ENCODE results near the gene GRB14. TPM values are rescaled to one million over a fixed set of nuclear protein-coding genes. Genes with fewer than 3 reads are reported as not detected.

The GRB14 gene
- total RNA-seq, 1 experiment from 2014 or later: not detected

GRCh38 chr2:164478205-164478604, 143.1 kb downstream of the GRB14 start:
- ChIA-PET CTCF (no interaction called here), POLR2A (no interaction called here)
- H3K27ac ChIP-seq (ENCODE audit: low read length): no peak overlapping the region
- in situ Hi-C loops (cut with HindIII; ENCODE audit: low pct_unique_long_range_greater_than_20kb, low sequenced_read_pairs) (no loop called here), intact Hi-C loops (cut with micrococcal nuclease; ENCODE audit: unreplicated experiment) (loop anchor here (5.0 kb wide), 2 partner anchors 1296 to 1311 kb away; no protein-coding TSS in a partner anchor)
- H3K4me1 ChIP-seq (ENCODE audit: control insufficient read depth, insufficient read depth, low read length): no peaks in the 10 kb centered on the region
- H3K4me3 ChIP-seq (ENCODE audit: low read depth in 2 of 2, low read length in 2 of 2): no peak overlapping the region
- ATAC-seq (no peak), DNase-seq (ENCODE audit: low read depth, low spot score) (no peak)
- H3K9me3 ChIP-seq (ENCODE audit: control insufficient read depth, insufficient read depth, low read depth, low read length): no peaks in the 10 kb centered on the region
- no TSS peak for BruUV-seq (replicated peaks)
- no peaks in the 10 kb centered on the region for H3K27me3 ChIP-seq (ENCODE audit: control insufficient read depth, insufficient read depth, low read length)
- TF ChIP-seq CTCF (IDR thresholded peaks at IDR 0.05): no peak
- no peak for TF ChIP-seq REST (IDR thresholded peaks at IDR 0.05; ENCODE audit: insufficient read depth in 1 of 2, low read depth in 2 of 2, low read length in 1 of 2)
- TF ChIP-seq POLR2AphosphoS5 (IDR thresholded peaks at IDR 0.05; ENCODE audit: low read depth, low read length): no peak
- no peak for TF ChIP-seq TCF7L2 (IDR thresholded peaks at IDR 0.05; ENCODE audit: low read depth, low read length)
- TF ChIP-seq SIN3A (IDR thresholded peaks at IDR 0.05; ENCODE audit: borderline replicate concordance, insufficient read depth, low read depth, low read length): no peak
- no peaks in the 10 kb centered on the region for H3K36me3 ChIP-seq (ENCODE audit: control insufficient read depth, insufficient read depth, low read length)

- POLR2A ChIA-PET: no interaction called here
- no peak overlapping the region for H3K4me3 ChIP-seq (ENCODE audit: low read depth in 2 of 2, low read length in 2 of 2)
- in situ Hi-C loops (cut with HindIII; ENCODE audit: low pct_unique_long_range_greater_than_20kb, low sequenced_read_pairs): no loop called here
- H3K9me3 ChIP-seq (ENCODE audit: control insufficient read depth, insufficient read depth, low read depth, low read length): no peaks in the 10 kb centered on the region
- no peak for ATAC-seq
- DNase-seq (ENCODE audit: low read depth, low spot score): no peak
- no peak for TF ChIP-seq POLR2AphosphoS5 (IDR thresholded peaks at IDR 0.05; ENCODE audit: low read depth, low read length)
- TF ChIP-seq CTCF (IDR thresholded peaks at IDR 0.05): no peak
- no peak for TF ChIP-seq SIN3A (IDR thresholded peaks at IDR 0.05; ENCODE audit: borderline replicate concordance, insufficient read depth, low read depth, low read length)
- no peak for TF ChIP-seq REST (IDR thresholded peaks at IDR 0.05; ENCODE audit: insufficient read depth in 1 of 2, low read depth in 2 of 2, low read length in 1 of 2)
- no peak for TF ChIP-seq TCF7L2 (IDR thresholded peaks at IDR 0.05; ENCODE audit: low read depth, low read length)
- CTCF ChIA-PET: no interaction called here
- H3K27ac ChIP-seq (ENCODE audit: low read length): no peak overlapping the region
- H3K36me3 ChIP-seq (ENCODE audit: control insufficient read depth, insufficient read depth, low read length): no peaks in the 10 kb centered on the region
- H3K27me3 ChIP-seq (ENCODE audit: control insufficient read depth, insufficient read depth, low read length): no peaks in the 10 kb centered on the region
- H3K4me1 ChIP-seq (ENCODE audit: control insufficient read depth, insufficient read depth, low read length): no peaks in the 10 kb centered on the region
- intact Hi-C loops (cut with micrococcal nuclease; ENCODE audit: unreplicated experiment): loop anchor here (5.0 kb wide), 2 partner anchors 1293 to 1308 kb away; no protein-coding TSS in a partner anchor
- no TSS peak for BruUV-seq (replicated peaks)
Measured at GRCh38 chr2:164474873-164475272, 146.4 kb downstream of the GRB14 start.

Data from Panc1 (cell line).